MM.1S (cell line): Measurements from ENCODE around the gene BLOC1S4.

Experiments
- DNase-seq: peaks from one replicate; pipeline ENCODE4 v3.0.0-alpha.2; 2015
- H2AFZ ChIP-seq: fragments of 300-600 bp; sonication (generic); 2 replicates; pipeline ENCODE4 v1.6.0; 2016; ENCODE audit warnings: antibody characterized with exemption, low read length
- H3F3A ChIP-seq: fragments of 300-600 bp; sonication (generic); 2 replicates; pipeline ENCODE4 v1.6.1; 2016; ENCODE audit warnings: mild to moderate bottlenecking, antibody characterized with exemption, low read length, moderate library complexity, mixed read lengths; ENCODE audit not compliant: insufficient read depth
- H3K27ac ChIP-seq: fragments of 300-600 bp; sonication (generic); 2 replicates; pipeline ENCODE4 v1.5.1; 2016; ENCODE audit warnings: mild to moderate bottlenecking, low read length
- H3K27me3 ChIP-seq: fragments of 300-600 bp; sonication (generic); replicated peaks from 2 replicates; pipeline ENCODE4 v1.6.0; 2016; ENCODE audit warnings: low read length; ENCODE audit not compliant: insufficient read depth
- H3K36me3 ChIP-seq: fragments of 300-600 bp; sonication (generic); replicated peaks from 2 replicates; pipeline ENCODE4 v1.6.1; 2016; ENCODE audit warnings: mild to moderate bottlenecking, low read length, mixed read lengths; ENCODE audit not compliant: insufficient read depth
- H3K4me1 ChIP-seq: fragments of 300-600 bp; sonication (generic); 2 replicates; pipeline ENCODE4 v1.6.1; 2016; ENCODE audit warnings: low read length, mixed read lengths
- H3K4me2 ChIP-seq: fragments of 300-600 bp; sonication (generic); 2 replicates; pipeline ENCODE4 v1.6.0; 2016; ENCODE audit warnings: low read depth, low read length
- H3K4me3 ChIP-seq: fragments of 300-600 bp; sonication (generic); 2 replicates; pipeline ENCODE4 v1.5.1; 2016; ENCODE audit warnings: low read length, mixed read lengths
- H3K79me2 ChIP-seq: fragments of 300-600 bp; sonication (generic); 2 replicates; pipeline ENCODE4 v1.6.1; 2016; ENCODE audit warnings: mixed run types, low read length, mixed read lengths
- H3K9ac ChIP-seq: fragments of 300-600 bp; sonication (generic); 2 replicates; pipeline ENCODE4 v1.6.1; 2016; ENCODE audit warnings: low read length, mixed read lengths
- H3K9me2 ChIP-seq: fragments of 300-600 bp; sonication (generic); replicated peaks from 2 replicates; pipeline ENCODE4 v1.6.1; 2016; ENCODE audit warnings: mild to moderate bottlenecking, low read length, mixed read lengths; ENCODE audit not compliant: insufficient read depth
- H3K9me3 ChIP-seq: fragments of 300-600 bp; sonication (generic); replicated peaks from 2 replicates; pipeline ENCODE4 v1.6.1; 2016; ENCODE audit warnings: mild to moderate bottlenecking, low read length, mixed read lengths; ENCODE audit not compliant: insufficient read depth
- H4K20me1 ChIP-seq: fragments of 300-600 bp; sonication (generic); 2 replicates; pipeline ENCODE4 v1.6.1; 2016; ENCODE audit warnings: mild to moderate bottlenecking, low read length, moderate library complexity, mixed read lengths; ENCODE audit not compliant: insufficient read depth
- EZH2 ChIP-seq: fragments of 300-600 bp; sonication (generic); optimal IDR thresholded peaks from 2 replicates; pipeline ENCODE3; 2017; ENCODE audit warnings: low read depth, mild to moderate bottlenecking, antibody characterized with exemption, low read length, mixed read lengths
- EZH2phosphoT487 ChIP-seq: fragments of 300-600 bp; sonication (generic); IDR thresholded peaks from 2 replicates; pipeline ENCODE4 v1.6.1; 2018; ENCODE audit warnings: antibody characterized with exemption, low read length
- TF ChIP-seq, protein P1 (sequence below): fragments of 300-600 bp; sonication (generic); IDR thresholded peaks from 2 replicates; pipeline ENCODE4 v1.5.1; 2016; ENCODE audit warnings: antibody characterized with exemption, low read length, mixed read lengths

BLOC1S4 gene

DNA sequence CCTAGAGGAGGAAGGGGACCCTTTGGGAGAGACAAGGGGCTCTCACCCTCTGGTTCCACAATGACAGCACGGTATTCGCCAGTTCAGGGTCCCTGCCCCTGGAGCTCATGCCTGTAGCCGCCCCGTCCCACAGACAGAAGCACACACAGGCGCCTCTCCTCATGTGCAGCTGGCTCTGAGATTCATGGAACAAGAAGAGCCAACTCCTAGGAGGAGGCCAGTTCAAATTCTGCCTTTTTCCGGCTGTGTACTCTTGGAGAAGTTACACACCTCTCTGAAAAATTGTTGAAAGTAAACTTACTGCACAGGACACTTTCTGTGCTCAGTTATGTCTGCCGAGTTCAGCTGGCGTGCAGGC, 15.3 kb downstream of the BLOC1S4 start:
- Histone ChIP-seq H3K36me3 (no peaks in the 10 kb centered on the region), H3K27me3 (peaks cover 17% of the 10 kb centered on the region), H3K4me3 (no peak overlapping the region), H3K79me2 (no peaks in the 10 kb centered on the region), H3F3A (no peaks in the 10 kb centered on the region), H3K9me3 (no peaks in the 10 kb centered on the region), H3K4me1 (no peaks in the 10 kb centered on the region), H3K9me2 (no peaks in the 10 kb centered on the region), H4K20me1 (no peaks in the 10 kb centered on the region; the same call in 1 of the 2 replicates), H3K9ac (no peak overlapping the region), H2AFZ (no peak overlapping the region), H3K27ac (no peak overlapping the region), H3K4me2 (no peak overlapping the region)
- DNase-seq: no peak
- TF ChIP-seq EZH2phosphoT487 (no peak), EZH2 (no peak)
- TF ChIP-seq, protein P1, sequence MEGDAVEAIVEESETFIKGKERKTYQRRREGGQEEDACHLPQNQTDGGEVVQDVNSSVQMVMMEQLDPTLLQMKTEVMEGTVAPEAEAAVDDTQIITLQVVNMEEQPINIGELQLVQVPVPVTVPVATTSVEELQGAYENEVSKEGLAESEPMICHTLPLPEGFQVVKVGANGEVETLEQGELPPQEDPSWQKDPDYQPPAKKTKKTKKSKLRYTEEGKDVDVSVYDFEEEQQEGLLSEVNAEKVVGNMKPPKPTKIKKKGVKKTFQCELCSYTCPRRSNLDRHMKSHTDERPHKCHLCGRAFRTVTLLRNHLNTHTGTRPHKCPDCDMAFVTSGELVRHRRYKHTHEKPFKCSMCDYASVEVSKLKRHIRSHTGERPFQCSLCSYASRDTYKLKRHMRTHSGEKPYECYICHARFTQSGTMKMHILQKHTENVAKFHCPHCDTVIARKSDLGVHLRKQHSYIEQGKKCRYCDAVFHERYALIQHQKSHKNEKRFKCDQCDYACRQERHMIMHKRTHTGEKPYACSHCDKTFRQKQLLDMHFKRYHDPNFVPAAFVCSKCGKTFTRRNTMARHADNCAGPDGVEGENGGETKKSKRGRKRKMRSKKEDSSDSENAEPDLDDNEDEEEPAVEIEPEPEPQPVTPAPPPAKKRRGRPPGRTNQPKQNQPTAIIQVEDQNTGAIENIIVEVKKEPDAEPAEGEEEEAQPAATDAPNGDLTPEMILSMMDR: no peak

DNA sequence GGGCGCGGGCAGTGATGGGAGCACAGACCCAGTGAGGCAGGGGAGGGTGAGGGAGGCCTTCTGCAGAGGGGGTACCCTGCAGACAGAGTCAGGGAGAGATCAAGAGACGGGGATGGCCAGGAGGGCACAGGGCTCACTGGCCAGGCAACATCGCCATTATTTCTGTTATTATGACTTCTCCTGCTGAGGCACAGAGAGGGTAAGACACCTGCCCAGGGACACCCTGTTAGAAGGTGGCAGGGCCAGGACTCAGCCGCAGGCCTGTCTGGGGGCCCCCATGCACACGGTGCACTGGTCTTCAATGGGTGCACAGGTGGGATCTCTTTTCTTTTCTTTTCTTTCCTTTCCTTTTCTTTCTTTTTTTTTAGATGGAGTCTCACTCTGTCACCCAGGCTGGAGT, 15.8 kb downstream of the BLOC1S4 start:
- Histone ChIP-seq H3K9me2 (no peaks in the 10 kb centered on the region), H2AFZ (no peak overlapping the region), H3K27ac (no peak overlapping the region), H3K9ac (no peak overlapping the region), H3K4me3 (no peak overlapping the region), H3K9me3 (no peaks in the 10 kb centered on the region), H3K27me3 (peaks cover 17% of the 10 kb centered on the region), H3K36me3 (no peaks in the 10 kb centered on the region), H3F3A (no peaks in the 10 kb centered on the region), H3K79me2 (no peaks in the 10 kb centered on the region), H4K20me1 (no peaks in the 10 kb centered on the region; the same call in 1 of the 2 replicates), H3K4me1 (no peaks in the 10 kb centered on the region), H3K4me2 (no peak overlapping the region)
- TF ChIP-seq EZH2phosphoT487 (no peak), EZH2 (no peak)
- TF ChIP-seq, protein P1: no peak
- no peak for DNase-seq

DNA sequence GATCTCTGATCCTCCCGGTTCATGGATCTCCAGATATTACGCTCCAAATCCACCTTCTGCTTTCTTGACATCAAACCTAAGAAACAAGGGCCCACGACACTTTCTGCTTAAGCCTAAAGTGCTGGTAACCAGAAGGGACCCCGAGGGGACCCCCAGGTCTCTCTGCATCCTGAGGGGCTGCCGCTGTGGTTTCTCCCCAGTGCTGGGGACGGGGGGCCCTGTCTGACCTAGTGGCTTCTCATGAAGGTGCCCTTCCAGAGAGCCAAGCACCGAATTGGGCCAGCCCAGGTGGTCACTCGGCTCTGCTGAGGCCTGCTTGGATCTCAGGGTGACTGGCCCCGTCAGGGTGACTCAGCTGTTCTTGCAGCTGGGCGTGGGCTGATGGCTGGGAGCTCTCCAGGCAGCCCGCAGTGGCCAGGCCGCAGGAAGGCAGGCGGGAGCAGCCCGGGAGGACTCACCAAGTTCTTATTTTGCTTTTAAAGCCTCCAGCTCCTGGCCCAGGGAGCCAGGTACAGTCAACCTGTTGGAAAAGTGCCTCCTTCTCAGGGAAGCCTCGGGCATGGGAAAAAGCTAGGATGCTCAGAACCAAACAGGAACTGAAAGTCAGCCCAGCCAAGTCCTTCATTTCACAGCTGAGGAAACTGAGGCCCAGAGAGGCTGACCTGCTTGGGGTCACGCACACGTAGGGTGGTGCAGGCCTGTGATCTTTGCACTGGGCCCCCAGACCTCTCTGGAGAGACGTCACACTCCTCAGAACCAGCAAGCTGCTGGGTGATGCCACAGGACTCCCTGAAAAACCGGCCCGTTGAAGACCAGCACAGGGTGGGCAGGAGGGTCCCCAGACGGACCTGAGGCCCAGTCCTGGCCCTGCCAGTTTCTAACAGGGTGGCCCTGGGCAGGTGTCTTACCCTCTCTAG, 16.7 kb downstream of the BLOC1S4 start:
- Histone ChIP-seq H4K20me1 (no peaks in the 10 kb centered on the region; the same call in 1 of the 2 replicates), H3K9me3 (no peaks in the 10 kb centered on the region), H3K27ac (no peak overlapping the region), H3F3A (no peaks in the 10 kb centered on the region), H3K4me2 (no peak overlapping the region), H3K36me3 (no peaks in the 10 kb centered on the region), H3K4me3 (no peak overlapping the region), H3K9ac (no peak overlapping the region), H2AFZ (0 out of 2 replicates have a peak overlapping the region, but pooled peaks have one; percentile 19), H3K27me3 (peaks cover 17% of the 10 kb centered on the region), H3K79me2 (no peaks in the 10 kb centered on the region), H3K4me1 (no peaks in the 10 kb centered on the region), H3K9me2 (no peaks in the 10 kb centered on the region)
- TF ChIP-seq EZH2 (no peak), EZH2phosphoT487 (no peak)
- TF ChIP-seq, protein P1: no peak
- DNase-seq: no peak
